HG03521 (cell line): ENCODE measurements around the gene COL18A1.
"Not testable (repeated sequence)": the region's sequence is repeated elsewhere in the genome, so short reads cannot be mapped to it uniquely, and the experiment has no call there.

Experiments used
- ATAC-seq: cut with Tn5 transposase; IDR thresholded peaks from one replicate; pipeline ENCODE4 v1.9.1; 2021; ENCODE audit warnings: mild to moderate bottlenecking, moderate library complexity; ENCODE audit not compliant: unreplicated experiment

COL18A1 gene

GRCh38 chr21:45423968-45424853 is 19.2 kb downstream of the COL18A1 start:
- ATAC-seq: no peak

DNA sequence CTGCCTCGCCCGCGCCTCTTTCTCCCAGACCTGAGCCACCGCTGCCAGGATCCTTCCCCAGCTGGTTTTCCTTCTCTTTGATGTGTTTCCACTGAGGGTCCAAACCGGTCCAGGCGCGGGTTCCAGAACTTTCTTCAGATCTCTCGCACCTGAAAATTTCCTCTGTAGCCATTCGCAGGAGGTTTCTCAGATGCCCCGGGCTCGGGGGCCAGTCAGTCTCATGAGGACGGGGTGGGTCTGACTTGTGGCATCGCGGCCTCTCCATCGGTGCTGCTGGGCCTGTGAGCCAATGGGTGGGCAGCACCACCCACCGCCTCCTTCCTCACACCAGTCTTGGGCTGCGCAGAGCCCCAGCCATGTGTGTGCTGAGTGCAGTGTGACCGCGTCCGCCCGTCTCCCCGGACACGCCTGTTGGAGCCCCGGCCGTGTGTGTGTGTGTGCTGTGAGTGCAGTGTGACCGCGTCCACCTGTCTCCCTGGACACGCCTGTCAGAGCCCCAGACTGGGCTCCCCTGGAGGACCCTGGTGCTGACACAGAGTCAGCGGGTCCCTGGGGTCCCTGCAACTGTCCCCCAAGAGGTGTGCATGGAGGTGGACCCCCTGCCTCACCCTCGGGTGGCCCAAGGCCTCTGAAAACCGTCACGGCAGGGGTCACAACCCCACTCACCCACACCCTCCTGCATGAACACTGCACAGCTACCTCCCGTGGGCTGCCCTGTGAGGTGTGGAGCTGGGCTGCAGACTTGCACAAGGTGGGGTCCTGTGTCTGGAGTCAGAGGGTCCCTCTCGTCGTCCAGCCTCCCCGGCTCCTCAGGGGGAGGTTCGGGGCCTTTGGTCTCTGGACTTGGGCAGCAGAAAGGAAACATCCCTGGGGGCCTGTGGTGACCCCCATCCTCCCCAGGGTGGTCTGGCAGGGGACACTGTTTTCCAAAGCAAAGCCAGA is 20.2 kb downstream of the COL18A1 start:
- ATAC-seq: no peak

- no peak for ATAC-seq
Measured at GRCh38 chr21:45427331-45428271, 22.6 kb downstream of the COL18A1 start.

GRCh38 chr21:45428534-45428933 is 23.6 kb downstream of the COL18A1 start:
- ATAC-seq: no peak

GRCh38 chr21:45429221-45430175 is 24.5 kb downstream of the COL18A1 start:
- ATAC-seq: no peak

DNA sequence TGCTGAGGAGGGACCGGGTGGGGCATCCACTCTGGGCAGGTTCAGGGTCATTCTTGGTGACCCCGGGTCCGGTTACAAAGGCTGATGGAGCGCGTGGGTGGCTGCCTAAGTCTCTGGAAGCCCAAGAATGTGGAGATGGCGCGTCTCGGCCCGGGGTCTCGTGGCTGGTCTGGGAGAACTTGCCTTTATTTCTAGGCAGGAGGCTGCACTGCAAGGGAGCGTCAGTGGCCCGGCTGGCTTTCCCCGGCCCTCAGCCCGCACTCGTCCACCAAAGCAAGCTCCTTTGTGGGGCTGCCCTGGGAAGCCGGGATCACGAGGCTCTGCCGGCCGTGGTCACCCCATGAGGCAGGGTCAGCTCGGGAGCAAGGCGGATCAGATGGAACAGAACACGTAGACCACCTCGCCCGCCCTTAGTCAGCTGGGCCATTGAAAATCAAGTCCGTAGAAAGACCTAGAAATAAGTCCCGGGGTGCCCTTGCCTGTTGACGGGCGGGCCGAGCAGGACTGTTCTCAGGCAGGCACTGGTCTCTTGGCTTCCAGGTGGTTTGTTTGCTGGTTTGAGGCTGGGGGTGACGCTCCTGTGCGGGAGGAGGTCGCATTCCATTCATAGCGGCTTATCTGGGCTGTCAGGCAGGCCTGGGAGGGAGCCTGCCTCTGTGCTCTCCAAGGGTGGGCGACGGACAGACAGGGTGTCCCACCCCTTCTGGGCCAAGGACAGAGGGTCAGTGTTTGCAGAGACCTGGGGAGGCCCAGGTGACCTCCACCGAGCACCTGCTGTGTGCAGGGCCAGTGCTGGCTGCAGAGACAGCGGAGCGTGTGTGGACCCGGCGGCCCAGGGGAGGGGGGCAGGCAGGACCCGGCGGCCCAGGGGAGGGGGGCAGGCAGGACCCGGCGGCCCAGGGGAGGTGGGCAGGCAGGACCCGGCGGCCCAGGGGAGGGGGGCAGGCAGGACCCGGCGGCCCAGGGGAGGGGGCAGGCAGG is 25.8 kb downstream of the COL18A1 start:
- no peak for ATAC-seq

- ATAC-seq: no peak
Measured at GRCh38 chr21:45431781-45432572, 27.0 kb downstream of the COL18A1 start.

GRCh38 chr21:45432575-45433255 is 27.8 kb downstream of the COL18A1 start:
- ATAC-seq: no peak

GRCh38 chr21:45433301-45433700 is 28.3 kb downstream of the COL18A1 start:
- no peak for ATAC-seq

DNA sequence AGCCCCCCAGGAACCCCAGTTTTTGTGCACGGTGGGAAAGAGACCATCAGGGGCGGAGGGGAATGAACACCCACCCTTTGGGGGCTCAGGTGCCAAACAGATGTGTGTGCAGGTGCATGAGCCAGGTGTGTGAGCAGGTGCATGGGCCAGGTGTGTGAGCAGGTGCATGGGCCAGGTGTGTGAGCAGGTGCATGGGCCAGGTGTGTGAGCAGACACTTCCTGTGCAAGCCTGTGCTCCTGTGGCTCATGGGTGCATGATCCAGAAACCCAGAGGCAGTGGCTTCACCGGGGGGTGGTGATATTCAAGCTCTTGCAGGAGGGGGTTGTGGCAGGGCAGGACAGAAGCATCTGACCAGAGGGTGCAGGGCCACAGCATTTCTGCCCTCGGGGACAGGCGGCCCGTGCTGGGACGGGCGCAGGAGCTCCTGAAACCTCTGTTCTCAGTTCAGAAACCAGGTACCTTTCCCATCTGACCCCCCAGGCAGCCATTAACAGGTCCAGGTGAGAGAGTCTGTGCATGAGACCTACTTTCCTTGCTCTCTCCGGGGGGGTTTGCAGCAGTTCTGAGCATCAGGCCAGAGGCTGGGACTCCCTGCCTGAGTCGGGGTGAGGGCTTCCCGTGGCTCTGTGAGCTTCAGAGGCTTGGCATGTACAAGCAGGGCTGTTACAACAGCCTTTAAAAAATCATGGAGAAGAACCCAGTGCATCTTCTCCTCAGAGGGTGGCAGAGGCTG is 29.1 kb downstream of the COL18A1 start:
- no peak for ATAC-seq

DNA sequence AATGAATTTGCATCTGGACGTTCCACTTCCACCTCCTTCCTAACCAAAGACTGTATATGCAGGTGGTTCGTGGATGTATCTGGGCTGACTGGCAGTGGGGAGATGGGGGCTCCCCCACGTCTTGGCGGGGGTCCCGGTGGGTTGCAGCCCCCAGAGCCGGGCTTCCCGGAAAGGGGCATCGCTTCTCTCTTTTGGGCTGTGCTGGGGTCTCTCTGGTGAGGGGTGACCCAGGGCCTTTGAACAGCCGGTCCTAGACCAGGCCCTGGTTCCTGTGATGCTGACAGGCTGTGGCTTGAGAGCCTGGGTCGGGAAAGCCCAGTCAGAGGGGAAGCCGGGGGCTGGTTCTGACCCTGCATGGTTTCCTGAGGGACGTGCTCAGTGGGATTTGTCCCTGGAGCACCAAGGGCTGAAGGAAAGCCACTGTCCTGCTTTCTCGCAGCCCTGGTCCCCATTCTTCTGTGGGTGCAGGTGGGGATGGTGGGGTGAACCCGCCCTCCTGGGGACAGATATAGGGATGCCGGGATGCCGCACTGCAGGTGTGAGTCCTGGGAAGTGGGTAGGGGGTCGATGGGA is 29.8 kb downstream of the COL18A1 start:
- no peak for ATAC-seq

- no peak for ATAC-seq
Measured at GRCh38 chr21:45435405-45435981, 30.5 kb downstream of the COL18A1 start.

DNA sequence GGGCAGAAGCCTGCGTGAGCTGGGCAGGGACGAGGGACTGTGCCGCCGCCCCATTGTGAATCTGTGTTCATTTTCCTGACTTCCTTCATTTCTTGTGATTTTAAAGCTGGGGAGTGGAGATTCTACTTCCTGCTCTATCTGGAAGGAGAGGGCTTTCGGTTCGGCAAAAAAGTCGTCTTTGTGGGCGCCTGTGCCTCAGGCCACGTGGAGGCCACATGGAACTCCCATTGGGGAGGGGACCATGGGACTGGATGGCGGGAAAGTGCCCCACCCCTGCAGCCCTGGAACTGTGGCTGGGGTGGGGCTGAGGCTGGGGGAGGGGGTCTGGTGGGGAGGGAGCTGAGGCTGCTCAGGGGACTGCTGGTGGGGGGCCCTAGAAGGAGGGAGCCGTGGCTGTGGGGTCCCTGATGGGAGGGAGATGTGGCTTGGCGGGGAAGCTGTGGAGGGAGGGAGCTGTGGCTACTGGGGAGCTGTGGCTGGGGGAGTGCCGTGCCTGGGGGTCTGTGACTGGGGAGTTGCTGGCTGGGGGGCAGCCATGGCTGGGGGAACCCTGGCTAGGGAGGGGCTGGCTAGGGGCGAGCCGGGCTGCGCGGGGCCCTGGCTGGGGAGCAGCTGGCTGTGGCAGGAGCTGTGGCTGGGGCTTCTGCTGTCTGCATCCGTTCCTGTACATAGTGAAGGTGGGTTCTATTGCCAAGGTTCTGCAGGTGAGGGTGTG is 31.5 kb downstream of the COL18A1 start:
- no peak for ATAC-seq

DNA sequence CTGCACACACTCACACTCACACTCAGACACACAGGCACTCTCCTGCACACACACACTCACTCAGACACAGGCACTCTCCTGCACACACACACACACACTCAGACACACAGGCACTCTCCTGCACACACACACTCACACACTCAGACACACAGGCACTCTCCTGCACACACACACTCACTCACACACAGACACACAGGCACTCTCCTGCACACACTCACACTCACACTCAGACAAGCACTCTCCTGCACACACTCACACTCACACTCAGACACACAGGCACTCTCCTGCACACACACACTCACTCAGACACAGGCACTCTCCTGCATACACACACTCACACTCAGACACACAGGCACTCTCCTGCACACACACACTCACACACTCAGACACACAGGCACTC is 32.9 kb downstream of the COL18A1 start:
- ATAC-seq: not testable (repeated sequence)
